CD4-positive, alpha-beta T cell (primary cell): ENCODE measurements around the gene HERC3. TPM values are rescaled to one million over a fixed set of nuclear protein-coding genes. Genes with fewer than 3 reads are reported as not detected.

Experiments
- ATAC-seq: fragments of 200-7000 bp; cut with Tn5 transposase; one replicate; pipeline ENCODE4 v1.10.0; 2022; ENCODE audit warnings: mild to moderate bottlenecking; ENCODE audit not compliant: poor library complexity
- CTCF ChIA-PET: fragments of 350-600 bp; sonication (Branson Sonifier 250); formaldehyde crosslinking; loops from one replicate; lab custom pipeline; 2021; ENCODE audit warnings: antibody characterized with exemption, inconsistent platforms; lab: Charles Lee
- POLR2A ChIA-PET: fragments of 350-600 bp; sonication (Branson Sonifier 250); formaldehyde crosslinking; loops from one replicate; lab custom pipeline; 2021; ENCODE audit warnings: antibody characterized with exemption, inconsistent platforms; lab: Charles Lee
- DNase-seq, 14 experiments: peaks; one replicate each; pipeline ENCODE4 v3.0.0-alpha.2; 2013 to 2020; ENCODE audit warnings: mixed read lengths in 2 of 14
- H3K27ac ChIP-seq, 2 donors: one replicate each; pipeline versions ENCODE4 v1.5.1 to v1.7.0; 2013; ENCODE audit warnings: low read length in 2 of 2, low read depth in 1 of 2, mild to moderate bottlenecking in 1 of 2
- H3K27me3 ChIP-seq, 2 experiments: 1 replicate in 1 of 2; 2 replicates in 1 of 2; pipeline versions ENCODE4 v1.6.1 to v1.7.0; 2013; ENCODE audit warnings: low read length in 2 of 2, control low read depth in 1 of 2, mild to moderate bottlenecking in 1 of 2, moderate library complexity in 1 of 2; ENCODE audit not compliant: insufficient read depth in 2 of 2, control insufficient read depth in 1 of 2
- H3K36me3 ChIP-seq: one replicate; pipeline ENCODE4 v1.6.1; 2013; ENCODE audit warnings: low read length, control low read depth; ENCODE audit not compliant: insufficient read depth
- H3K4me1 ChIP-seq: one replicate; pipeline ENCODE4 v1.6.1; 2013; ENCODE audit warnings: low read length, control low read depth; ENCODE audit not compliant: insufficient read depth
- H3K4me3 ChIP-seq: one replicate; pipeline ENCODE4 v1.5.1; 2013; ENCODE audit warnings: mild to moderate bottlenecking, low read length, moderate library complexity
- H3K9me3 ChIP-seq, 2 experiments: 1 replicate in 1 of 2; 2 replicates in 1 of 2; pipeline versions ENCODE4 v1.6.1 to v1.7.0; 2013; ENCODE audit warnings: low read length in 2 of 2, mild to moderate bottlenecking in 2 of 2, control low read depth in 1 of 2, moderate library complexity in 1 of 2; ENCODE audit not compliant: control insufficient read depth in 1 of 2, insufficient read depth in 1 of 2
- H3K27ac Mint-ChIP-seq: one replicate; pipeline ENCODE4 v1.8.0; 2020; ENCODE audit warnings: mixed read lengths
- H3K27me3 Mint-ChIP-seq: one replicate; pipeline ENCODE4 v1.8.0; 2021; ENCODE audit warnings: mixed read lengths
- H3K36me3 Mint-ChIP-seq: one replicate; pipeline ENCODE4 v1.8.0; 2021; ENCODE audit warnings: low read depth, mixed read lengths
- H3K4me1 Mint-ChIP-seq: one replicate; pipeline ENCODE4 v1.8.0; 2021; ENCODE audit warnings: low read depth, mixed read lengths
- H3K4me3 Mint-ChIP-seq: one replicate; pipeline ENCODE4 v1.8.0; 2020; ENCODE audit warnings: mild to moderate bottlenecking, mixed read lengths
- H3K9me3 Mint-ChIP-seq: one replicate; pipeline ENCODE4 v1.8.0; 2020; ENCODE audit warnings: mixed read lengths
- CTCF ChIP-seq: fragments of 200-600 bp; IDR thresholded peaks from one replicate; pipeline ENCODE4 v1.8.0; 2022; ENCODE audit warnings: antibody characterized with exemption, mild to moderate bottlenecking
- intact Hi-C, 2 experiments: fragments of 100-400 bp; cut with DNase I in 1 of 2; cut with micrococcal nuclease in 1 of 2; formaldehyde crosslinking; loops; one replicate each; pipeline versions ENCODE4 v1.15.1 to v1.9.0; 2023 to 2025; cut with DNase I, micrococcal nuclease
- total RNA-seq, 174 experiments: library from RNA in 2 of 174; stranded (reverse) in 2 of 174; gene quantifications; one replicate each; pipeline ENCODE4 v1.2.3 and lab custom pipeline; 2021 to 2026

HERC3 gene
- total RNA-seq, 2 experiments from 2014 or later, result 63.1 to 66.4 TPM

GRCh38 chr4:88736264-88736663 lies 144.0 kb downstream of the HERC3 start:
- peaks cover 8% of the 10 kb centered on the region for H3K36me3 ChIP-seq
- no peaks in the 10 kb centered on the region for H3K36me3 Mint-ChIP-seq
- H3K4me1 Mint-ChIP-seq, result peaks cover 33% of the 10 kb centered on the region
- H3K27me3 Mint-ChIP-seq, result no peaks in the 10 kb centered on the region
- H3K9me3 Mint-ChIP-seq, result no peaks in the 10 kb centered on the region
- ChIA-PET CTCF (no interaction called here), POLR2A (no interaction called here)
- no peak for TF ChIP-seq CTCF
- H3K27ac ChIP-seq, result no peak overlapping the region
- H3K4me3 ChIP-seq, result no peak overlapping the region
- H3K27ac Mint-ChIP-seq, result peak overlapping the region; percentile 66
- no peaks in the 10 kb centered on the region for H3K9me3 ChIP-seq
- peaks cover 17% of the 10 kb centered on the region for H3K4me1 ChIP-seq
- ATAC-seq (no peak), DNase-seq (no peak)
- no peaks in the 10 kb centered on the region for H3K27me3 ChIP-seq
- H3K4me3 Mint-ChIP-seq, result no peak overlapping the region
- intact Hi-C loops, result no loop called here

- H3K27me3 Mint-ChIP-seq, result no peaks in the 10 kb centered on the region
- ATAC-seq (peak; percentile 97), DNase-seq (peak in 11 of 14 experiments; percentile 13 to 56 (median 35))
- peak overlapping the region; percentile 66 for H3K27ac Mint-ChIP-seq
- ChIA-PET CTCF (interaction anchor here (0.5 kb wide), 1 partner anchor 882 kb away, joined by 3 read pairs; no protein-coding TSS in a partner anchor), POLR2A (interaction anchor here (0.8 to 1.6 kb wide), 3 partner anchors 10 to 283 kb away, joined by 3 to 6 read pairs (median 3); no protein-coding TSS in a partner anchor)
- H3K4me3 Mint-ChIP-seq, result peak overlapping the region; percentile 76
- H3K4me3 ChIP-seq, result peak overlapping the region; percentile 26
- intact Hi-C loops, result no loop called here
- H3K4me1 ChIP-seq, result peaks cover 17% of the 10 kb centered on the region
- H3K9me3 ChIP-seq, result no peaks in the 10 kb centered on the region
- H3K9me3 Mint-ChIP-seq, result no peaks in the 10 kb centered on the region
- no peak for TF ChIP-seq CTCF
- H3K27me3 ChIP-seq, result no peaks in the 10 kb centered on the region
- peaks cover 33% of the 10 kb centered on the region for H3K4me1 Mint-ChIP-seq
- H3K36me3 ChIP-seq, result peaks cover 5% of the 10 kb centered on the region
- no peaks in the 10 kb centered on the region for H3K36me3 Mint-ChIP-seq
- H3K27ac ChIP-seq, result no peak overlapping the region
Observed at GRCh38 chr4:88737307-88737941, 145.1 kb downstream of the HERC3 start.

- H3K4me1 ChIP-seq, result peaks cover 17% of the 10 kb centered on the region
- POLR2A ChIA-PET, result interaction anchor here (0.8 to 1.6 kb wide), 2 partner anchors 9 to 63 kb away, joined by 3 to 6 read pairs; no protein-coding TSS in a partner anchor
- Mint-ChIP-seq H3K4me1 (peaks cover 33% of the 10 kb centered on the region), H3K4me3 (no peak overlapping the region), H3K36me3 (no peaks in the 10 kb centered on the region), H3K27ac (peak overlapping the region; percentile 52), H3K27me3 (no peaks in the 10 kb centered on the region), H3K9me3 (no peaks in the 10 kb centered on the region)
- ATAC-seq (no peak), DNase-seq (no peak)
- intact Hi-C loops, result no loop called here
- TF ChIP-seq CTCF, result no peak
- H3K9me3 ChIP-seq, result no peaks in the 10 kb centered on the region
- peaks cover 5% of the 10 kb centered on the region for H3K36me3 ChIP-seq
- no peak overlapping the region for H3K27ac ChIP-seq
- H3K4me3 ChIP-seq, result no peak overlapping the region
- CTCF ChIA-PET, result no interaction called here
- H3K27me3 ChIP-seq, result no peaks in the 10 kb centered on the region
Observed at GRCh38 chr4:88738180-88738579, 145.9 kb downstream of the HERC3 start.
